B cell (primary cell): ENCODE measurements around the gene ARHGEF10L. TPM values are rescaled to one million over a fixed set of nuclear protein-coding genes. Genes with fewer than 3 reads are reported as not detected.
A peak's percentile ranks its signal among the peaks of the same experiment; 100 is the strongest.

Experiments
- ATAC-seq: fragments of 200-7000 bp; cut with Tn5 transposase; one replicate; pipeline ENCODE4 v1.10.0; 2021; ENCODE audit warnings: low read depth, mild to moderate bottlenecking, moderate number of reproducible peaks, moderate library complexity
- CTCF ChIA-PET: fragments of 350-600 bp; sonication (Branson Sonifier 250); formaldehyde crosslinking; loops from one replicate; lab custom pipeline; 2021; ENCODE audit warnings: antibody characterized with exemption, inconsistent platforms; lab: Charles Lee
- POLR2A ChIA-PET: fragments of 350-600 bp; sonication (Branson Sonifier 250); formaldehyde crosslinking; loops from one replicate; lab custom pipeline; 2021; ENCODE audit warnings: antibody characterized with exemption; lab: Charles Lee
- DNase-seq: peaks from one replicate; pipeline ENCODE4 v3.0.0; 2013
- H2AFZ ChIP-seq: 2 replicates; pipeline ENCODE4 v1.6.1; 2012; ENCODE audit warnings: mild to moderate bottlenecking, low read depth, low read length; ENCODE audit not compliant: insufficient read depth, poor library complexity, severe bottlenecking
- H3K27ac ChIP-seq, 2 donors: 1 replicate in 1 of 2; 2 replicates in 1 of 2; pipeline ENCODE4 v1.5.1; 2012 to 2013; ENCODE audit warnings: low read length in 2 of 2, mild to moderate bottlenecking in 2 of 2, moderate library complexity in 1 of 2
- H3K27me3 ChIP-seq, 4 experiments: fragments of 200-600 bp in 1 of 4; sonication (generic) in 1 of 4; replicated peaks in 1 of 4; 1 replicate in 2 of 4; 2 replicates in 2 of 4; pipeline versions ENCODE4 v1.6.1 to v1.7.0; 2013 to 2016; ENCODE audit warnings: low read length in 3 of 4, mild to moderate bottlenecking in 2 of 4, mixed read lengths in 1 of 4, moderate library complexity in 1 of 4; ENCODE audit not compliant: insufficient read depth in 4 of 4, control insufficient read depth in 3 of 4; ENCODE audit errors: control extremely low read depth in 1 of 4
- H3K36me3 ChIP-seq, 2 experiments: replicated peaks in 1 of 2; 1 replicate in 1 of 2; 2 replicates in 1 of 2; pipeline versions ENCODE4 v1.6.1 to v1.7.1; 2013; ENCODE audit warnings: low read length in 1 of 2; ENCODE audit not compliant: insufficient read depth in 2 of 2, control insufficient read depth in 1 of 2; ENCODE audit errors: control extremely low read depth in 1 of 2, extremely low read depth in 1 of 2
- H3K4me1 ChIP-seq, 2 donors: fragments of 200-600 bp in 1 of 2; sonication (generic) in 1 of 2; 1 replicate in 1 of 2; 2 replicates in 1 of 2; pipeline versions ENCODE4 v1.5.1 to v1.6.1; 2013 to 2017; ENCODE audit warnings: low read length in 2 of 2; ENCODE audit not compliant: control insufficient read depth in 2 of 2, insufficient read depth in 2 of 2
- H3K4me2 ChIP-seq: replicated peaks from 2 replicates; pipeline ENCODE3; 2012; ENCODE audit warnings: mild to moderate bottlenecking, low read depth, low read length; ENCODE audit not compliant: poor library complexity, severe bottlenecking
- H3K4me3 ChIP-seq, 5 experiments: fragments of 200-600 bp in 1 of 5; sonication (generic) in 1 of 5; 1 replicate in 3 of 5; 2 replicates in 2 of 5; pipeline versions ENCODE4 v1.5.1 to v1.7.0; 2011 to 2016; ENCODE audit warnings: low read length in 4 of 5, mild to moderate bottlenecking in 4 of 5, low read depth in 2 of 5, control low read depth in 1 of 5, moderate library complexity in 1 of 5; ENCODE audit not compliant: insufficient read depth in 1 of 5; ENCODE audit errors: control extremely low read depth in 1 of 5, extremely low read depth in 1 of 5
- H3K79me2 ChIP-seq: fragments of 200-600 bp; sonication (generic); one replicate; pipeline ENCODE4 v1.6.0; 2016; ENCODE audit warnings: low read length; ENCODE audit not compliant: control insufficient read depth, insufficient read depth
- H3K9ac ChIP-seq: fragments of 200-600 bp; sonication (generic); 2 replicates; pipeline ENCODE4 v1.6.1; 2017; ENCODE audit warnings: mild to moderate bottlenecking, low read length, moderate library complexity
- H3K9me3 ChIP-seq, 3 donors: one replicate each; pipeline versions ENCODE4 v1.6.1 to v1.7.1; 2013; ENCODE audit warnings: low read length in 2 of 3; ENCODE audit not compliant: control insufficient read depth in 2 of 3, insufficient read depth in 1 of 3; ENCODE audit errors: control extremely low read depth in 1 of 3
- H4K20me1 ChIP-seq: 2 replicates; pipeline ENCODE4 v1.6.0; 2012; ENCODE audit warnings: mild to moderate bottlenecking, low read length; ENCODE audit not compliant: insufficient read depth, control insufficient read depth, poor library complexity, severe bottlenecking
- H3K27ac Mint-ChIP-seq: one replicate; pipeline ENCODE4 v1.8.0; 2021; ENCODE audit warnings: mixed read lengths
- H3K27me3 Mint-ChIP-seq: one replicate; pipeline ENCODE4 v1.8.0; 2021; ENCODE audit warnings: mixed read lengths
- H3K4me1 Mint-ChIP-seq: one replicate; pipeline ENCODE4 v1.8.0; 2021; ENCODE audit warnings: mixed read lengths
- H3K4me3 Mint-ChIP-seq: one replicate; pipeline ENCODE4 v1.8.0; 2021; ENCODE audit warnings: mixed read lengths
- H3K9me3 Mint-ChIP-seq: one replicate; pipeline ENCODE4 v1.8.0; 2022; ENCODE audit warnings: mixed read lengths; ENCODE audit not compliant: insufficient read depth
- CTCF ChIP-seq: fragments of 200-600 bp; IDR thresholded peaks from one replicate; pipeline ENCODE4 v1.8.0; 2022; ENCODE audit warnings: antibody characterized with exemption, mild to moderate bottlenecking
- EZH2 ChIP-seq: IDR thresholded peaks from 2 replicates; pipeline ENCODE4 v1.6.1; 2012; ENCODE audit warnings: borderline replicate concordance, low read depth, mild to moderate bottlenecking, moderate library complexity, low read length; ENCODE audit not compliant: insufficient read depth, poor library complexity, severe bottlenecking
- WGBS: methylation state at CpG from one replicate; pipeline ENCODE4 v1.1.5; 2013; ENCODE audit warnings: missing lambda C conversion rate; ENCODE audit not compliant: insufficient coverage; 5-methylcytosine and 5-hydroxymethylcytosine counted together
- intact Hi-C: fragments of 100-400 bp; cut with micrococcal nuclease; formaldehyde crosslinking; loops from one replicate; pipeline ENCODE4 v1.10.0; 2022
- polyA plus RNA-seq: library from polyadenylated mRNA; depleted of rRNA; stranded (reverse); fragments of >200 nt; gene quantifications from 2 replicates; pipeline ENCODE4 v1.2.3, GENCODE V29; 2012
- total RNA-seq, 2 donors: library from RNA; stranded (reverse); fragments of 120-200 nt in 1 of 2; gene quantifications; 1 replicate in 1 of 2; 2 replicates in 1 of 2; pipeline versions ENCODE4 v1.2.3 to v1.2.4, GENCODE V29; 2013 to 2022

The ARHGEF10L gene
- total and polyA plus RNA-seq, 2 donors (not counting 1 experiment from before 2014, with no cell fraction given): 2.0 to 4.9 TPM

- H3K4me2 ChIP-seq: no peak overlapping the region
- H3K9me3 ChIP-seq: no peaks in the 10 kb centered on the region
- ChIA-PET POLR2A (no interaction called here), CTCF (interaction anchor here (0.5 to 3.7 kb wide), 5 partner anchors 9 to 449 kb away, joined by 3 to 16 read pairs (median 3); no protein-coding TSS in a partner anchor)
- 54% methylated on average over 6 of the region's 9 CpGs for WGBS
- Mint-ChIP-seq H3K27me3 (no peaks in the 10 kb centered on the region), H3K9me3 (no peaks in the 10 kb centered on the region), H3K27ac (no peak overlapping the region), H3K4me1 (peaks cover 2% of the 10 kb centered on the region), H3K4me3 (no peak overlapping the region)
- H4K20me1 ChIP-seq: no peaks in the 10 kb centered on the region
- H3K4me3 ChIP-seq: no peak overlapping the region
- intact Hi-C loops: loop anchor here (5.0 kb wide), 1 partner anchor 928 kb away; no protein-coding TSS in a partner anchor
- no peaks in the 10 kb centered on the region for H3K79me2 ChIP-seq
- ATAC-seq: peak; percentile 10
- H2AFZ ChIP-seq: no peak overlapping the region
- H3K4me1 ChIP-seq: no peaks in the 10 kb centered on the region
- TF ChIP-seq CTCF: peak; percentile 69
- no peak for TF ChIP-seq EZH2
- H3K9ac ChIP-seq: no peak overlapping the region
- no peaks in the 10 kb centered on the region for H3K36me3 ChIP-seq
- no peaks in the 10 kb centered on the region for H3K27me3 ChIP-seq
- no peak overlapping the region for H3K27ac ChIP-seq
- peak; percentile 29 for DNase-seq
These were observed 114.3 kb downstream of the ARHGEF10L start for GRCh38 chr1:17653728-17654351.

GRCh38 chr1:17654519-17654918, 115.0 kb downstream of the ARHGEF10L start:
- no peaks in the 10 kb centered on the region for H3K9me3 Mint-ChIP-seq
- Histone ChIP-seq H3K36me3 (no peaks in the 10 kb centered on the region), H3K79me2 (no peaks in the 10 kb centered on the region), H2AFZ (no peak overlapping the region), H3K4me3 (no peak overlapping the region), H3K9ac (no peak overlapping the region), H3K4me1 (no peaks in the 10 kb centered on the region), H3K4me2 (no peak overlapping the region), H3K9me3 (no peaks in the 10 kb centered on the region), H3K27ac (no peak overlapping the region), H3K27me3 (no peaks in the 10 kb centered on the region), H4K20me1 (no peaks in the 10 kb centered on the region)
- 100% methylated on average over 2 of the region's 2 CpGs for WGBS
- POLR2A ChIA-PET: no interaction called here
- no peak overlapping the region for H3K27ac Mint-ChIP-seq
- H3K4me3 Mint-ChIP-seq: no peak overlapping the region
- TF ChIP-seq EZH2: no peak
- TF ChIP-seq CTCF: no peak
- DNase-seq (no peak), ATAC-seq (no peak)
- H3K4me1 Mint-ChIP-seq: peaks cover 4% of the 10 kb centered on the region
- intact Hi-C loops: loop anchor here (5.0 kb wide), 1 partner anchor 928 kb away; no protein-coding TSS in a partner anchor
- CTCF ChIA-PET: interaction anchor here (1.0 to 3.7 kb wide), 3 partner anchors 8 to 448 kb away, joined by 3 to 16 read pairs (median 3); no protein-coding TSS in a partner anchor
- no peaks in the 10 kb centered on the region for H3K27me3 Mint-ChIP-seq
